ENCODE measurements around the gene HAGHL.

HAGHL gene

GRCh38 chr16:743794-744500 lies 17.0 kb downstream of the HAGHL start:
- H3K9me3 ChIP-seq (ENCODE audit: severe bottlenecking): no peaks in the 10 kb centered on the region
- no peak overlapping the region for H3K27ac ChIP-seq
- H3K36me3 ChIP-seq: peaks cover 4% of the 10 kb centered on the region
- no peaks in the 10 kb centered on the region for H3K27me3 ChIP-seq (ENCODE audit: insufficient read depth, low read depth, severe bottlenecking)
- TF ChIP-seq CTCF (IDR thresholded peaks at IDR 0.05; ENCODE audit: low read depth, low read length): peak; percentile 40; the same call in 1 of the 2 replicates
- no peak overlapping the region for H3K4me3 ChIP-seq (ENCODE audit: low read depth, low read length)
- DNase-seq: no peak

- Histone ChIP-seq H3K27ac (peak overlapping the region; percentile 53; the same call in 1 of the 2 replicates), H3K4me3 (ENCODE audit: low read depth, low read length) (peak overlapping the region; percentile 9; the same call in 1 of the 2 replicates), H3K36me3 (no peaks in the 10 kb centered on the region), H3K27me3 (ENCODE audit: insufficient read depth, low read depth, severe bottlenecking) (no peaks in the 10 kb centered on the region), H3K9me3 (ENCODE audit: severe bottlenecking) (no peaks in the 10 kb centered on the region)
- peak; percentile 77 for TF ChIP-seq CTCF (IDR thresholded peaks at IDR 0.05; ENCODE audit: low read depth, low read length)
- peak; percentile 86 for DNase-seq
Measured at GRCh38 chr16:745739-746138, 18.8 kb downstream of the HAGHL start.

GRCh38 chr16:746637-747036 lies 19.7 kb downstream of the HAGHL start:
- Histone ChIP-seq H3K9me3 (ENCODE audit: severe bottlenecking) (no peaks in the 10 kb centered on the region), H3K27me3 (ENCODE audit: insufficient read depth, low read depth, severe bottlenecking) (no peaks in the 10 kb centered on the region), H3K36me3 (no peaks in the 10 kb centered on the region), H3K27ac (peak overlapping the region; percentile 47), H3K4me3 (ENCODE audit: low read depth, low read length) (no peak overlapping the region)
- no peak for DNase-seq
- TF ChIP-seq CTCF (IDR thresholded peaks at IDR 0.05; ENCODE audit: low read depth, low read length): no peak

- H3K27me3 ChIP-seq (ENCODE audit: insufficient read depth, low read depth, severe bottlenecking): no peaks in the 10 kb centered on the region
- no peak for TF ChIP-seq CTCF (IDR thresholded peaks at IDR 0.05; ENCODE audit: low read depth, low read length)
- H3K9me3 ChIP-seq (ENCODE audit: severe bottlenecking): no peaks in the 10 kb centered on the region
- no peaks in the 10 kb centered on the region for H3K36me3 ChIP-seq
- no peak for DNase-seq
- H3K4me3 ChIP-seq (ENCODE audit: low read depth, low read length): no peak overlapping the region
- no peak overlapping the region for H3K27ac ChIP-seq
Measured at GRCh38 chr16:747978-748746, 21.3 kb downstream of the HAGHL start.

- H3K27me3 ChIP-seq (ENCODE audit: insufficient read depth, low read depth, severe bottlenecking): no peaks in the 10 kb centered on the region
- no peak overlapping the region for H3K27ac ChIP-seq
- no peak overlapping the region for H3K4me3 ChIP-seq (ENCODE audit: low read depth, low read length)
- TF ChIP-seq CTCF (IDR thresholded peaks at IDR 0.05; ENCODE audit: low read depth, low read length): no peak
- no peak for DNase-seq
- H3K9me3 ChIP-seq (ENCODE audit: severe bottlenecking): no peaks in the 10 kb centered on the region
- no peaks in the 10 kb centered on the region for H3K36me3 ChIP-seq
Measured at GRCh38 chr16:749010-749409, 22.1 kb downstream of the HAGHL start.
